Measurements from ENCODE around the gene DHX57.

DHX57 gene

DNA sequence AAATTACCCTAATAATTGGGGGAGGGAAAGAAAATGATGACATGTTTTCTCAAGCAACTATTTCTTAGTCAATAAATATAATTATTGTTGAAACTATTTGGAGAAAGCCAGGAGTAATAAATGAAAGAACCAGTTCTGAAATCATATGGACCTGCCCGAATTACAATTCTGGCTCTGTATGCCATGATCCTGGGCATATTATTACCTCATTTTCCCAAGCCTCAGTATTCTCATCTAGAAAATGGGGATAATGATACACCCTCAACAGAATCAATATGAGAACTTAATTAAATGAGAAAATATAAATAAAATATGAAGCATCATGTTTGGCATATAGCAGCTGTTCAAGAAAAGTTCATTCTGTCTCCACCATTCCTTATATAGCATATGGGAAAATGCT, 36.9 kb upstream of the DHX57 start:
- Histone ChIP-seq H3K9me2 (replicated peaks; ENCODE audit: control insufficient read depth, low read length) (no peaks in the 10 kb centered on the region), H3K9me3 (ENCODE audit: control insufficient read depth, insufficient read depth, low read length) (no peaks in the 10 kb centered on the region), H3K79me2 (ENCODE audit: control insufficient read depth, low read length) (no peaks in the 10 kb centered on the region), H3K4me1 (ENCODE audit: control insufficient read depth, low read length) (no peaks in the 10 kb centered on the region), H3K27me3 (ENCODE audit: control insufficient read depth, low read length) (no peaks in the 10 kb centered on the region), H3F3A (ENCODE audit: control insufficient read depth, insufficient read depth) (no peaks in the 10 kb centered on the region), H3K27ac (ENCODE audit: low read depth, low read length) (no peak overlapping the region), H3K4me3 (ENCODE audit: low read length) (no peak overlapping the region), H3K4me2 (ENCODE audit: low read length) (no peak overlapping the region), H3K36me3 (ENCODE audit: control insufficient read depth, low read length) (no peaks in the 10 kb centered on the region), H4K20me1 (ENCODE audit: control insufficient read depth, insufficient read depth, low read depth, low read length) (no peaks in the 10 kb centered on the region)
- TF ChIP-seq CTCF (IDR thresholded peaks at IDR 0.05; ENCODE audit: low read depth, low read length, poor library complexity, severe bottlenecking) (no peak), EZH2phosphoT487 (IDR thresholded peaks at IDR 0.05; ENCODE audit: borderline replicate concordance, low read length) (no peak)

DNA sequence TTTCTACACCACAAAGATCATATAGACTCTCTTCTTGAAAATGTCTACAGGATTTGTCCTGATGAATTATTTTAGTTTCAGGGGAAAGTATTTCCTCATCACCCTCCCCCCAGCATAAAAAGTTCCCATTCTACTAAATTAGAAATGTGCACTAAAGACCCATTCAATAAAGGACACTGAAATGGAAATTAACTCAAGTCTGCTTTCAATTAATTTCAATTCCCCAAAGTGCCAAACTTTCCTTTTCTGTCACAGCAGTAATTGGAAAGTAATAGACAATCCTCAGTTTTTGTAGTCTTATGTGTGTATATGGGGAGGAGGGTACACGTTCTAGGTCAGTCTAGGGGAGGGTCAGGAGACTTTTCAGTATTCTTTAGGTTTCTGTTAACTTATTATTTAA, 35.5 kb upstream of the DHX57 start:
- Histone ChIP-seq H3K27ac (ENCODE audit: low read depth, low read length) (no peak overlapping the region), H3K4me2 (ENCODE audit: low read length) (no peak overlapping the region), H3K36me3 (ENCODE audit: control insufficient read depth, low read length) (no peaks in the 10 kb centered on the region), H3K4me1 (ENCODE audit: control insufficient read depth, low read length) (no peaks in the 10 kb centered on the region), H3K4me3 (ENCODE audit: low read length) (no peak overlapping the region), H4K20me1 (ENCODE audit: control insufficient read depth, insufficient read depth, low read depth, low read length) (no peaks in the 10 kb centered on the region), H3K79me2 (ENCODE audit: control insufficient read depth, low read length) (no peaks in the 10 kb centered on the region), H3K27me3 (ENCODE audit: control insufficient read depth, low read length) (no peaks in the 10 kb centered on the region), H3F3A (ENCODE audit: control insufficient read depth, insufficient read depth) (no peaks in the 10 kb centered on the region), H3K9me3 (ENCODE audit: control insufficient read depth, insufficient read depth, low read length) (no peaks in the 10 kb centered on the region), H3K9me2 (replicated peaks; ENCODE audit: control insufficient read depth, low read length) (no peaks in the 10 kb centered on the region)
- TF ChIP-seq CTCF (IDR thresholded peaks at IDR 0.05; ENCODE audit: low read depth, low read length, poor library complexity, severe bottlenecking) (no peak), EZH2phosphoT487 (IDR thresholded peaks at IDR 0.05; ENCODE audit: borderline replicate concordance, low read length) (no peak)

GRCh38 chr2:38909872-38910271, 34.1 kb upstream of the DHX57 start:
- H3K27ac ChIP-seq (ENCODE audit: low read depth, low read length), result no peak overlapping the region
- no peak overlapping the region for H3K4me3 ChIP-seq (ENCODE audit: low read length)
- no peaks in the 10 kb centered on the region for H3K79me2 ChIP-seq (ENCODE audit: control insufficient read depth, low read length)
- H3K9me3 ChIP-seq (ENCODE audit: control insufficient read depth, insufficient read depth, low read length), result no peaks in the 10 kb centered on the region
- no peaks in the 10 kb centered on the region for H3K27me3 ChIP-seq (ENCODE audit: control insufficient read depth, low read length)
- no peaks in the 10 kb centered on the region for H3F3A ChIP-seq (ENCODE audit: control insufficient read depth, insufficient read depth)
- no peak for TF ChIP-seq CTCF (IDR thresholded peaks at IDR 0.05; ENCODE audit: low read depth, low read length, poor library complexity, severe bottlenecking)
- TF ChIP-seq EZH2phosphoT487 (IDR thresholded peaks at IDR 0.05; ENCODE audit: borderline replicate concordance, low read length), result no peak
- no peaks in the 10 kb centered on the region for H3K9me2 ChIP-seq (replicated peaks; ENCODE audit: control insufficient read depth, low read length)
- no peaks in the 10 kb centered on the region for H4K20me1 ChIP-seq (ENCODE audit: control insufficient read depth, insufficient read depth, low read depth, low read length)
- no peak overlapping the region for H3K4me2 ChIP-seq (ENCODE audit: low read length)
- H3K36me3 ChIP-seq (ENCODE audit: control insufficient read depth, low read length), result no peaks in the 10 kb centered on the region
- no peaks in the 10 kb centered on the region for H3K4me1 ChIP-seq (ENCODE audit: control insufficient read depth, low read length)
